Ishikawa (cell line): ENCODE measurements around the gene AP1B1.

ENCODE experiments used
- CREB1 ChIP-seq: IDR thresholded peaks from 2 replicates; pipeline ENCODE4 v1.6.1; 2012; ENCODE audit warnings: low read depth
- EGR1 ChIP-seq: IDR thresholded peaks from 2 replicates; pipeline ENCODE4 v1.6.1; 2012
- FOXM1 ChIP-seq: IDR thresholded peaks from 2 replicates; pipeline ENCODE4 v1.6.1; 2012; ENCODE audit warnings: low read depth, borderline replicate concordance
- MAX ChIP-seq: IDR thresholded peaks from 2 replicates; pipeline ENCODE4 v1.6.1; 2012
- NFIC ChIP-seq: IDR thresholded peaks from 2 replicates; pipeline ENCODE4 v1.6.1; 2012
- REST ChIP-seq: IDR thresholded peaks from 2 replicates; pipeline ENCODE4 v1.6.1; 2012; ENCODE audit warnings: low read depth, mild to moderate bottlenecking
- TAF1 ChIP-seq: IDR thresholded peaks from 2 replicates; pipeline ENCODE4 v1.6.1; 2012; ENCODE audit warnings: low read depth, mild to moderate bottlenecking
- TCF12 ChIP-seq: IDR thresholded peaks from 2 replicates; pipeline ENCODE4 v1.6.1; 2012; ENCODE audit warnings: low read depth
- TEAD4 ChIP-seq: IDR thresholded peaks from 2 replicates; pipeline ENCODE4 v1.6.1; 2012
- USF1 ChIP-seq: IDR thresholded peaks from 2 replicates; pipeline ENCODE4 v1.6.1; 2012
- YY1 ChIP-seq: IDR thresholded peaks from 2 replicates; pipeline ENCODE4 v1.6.1; 2012; ENCODE audit warnings: low read depth
- ZBTB7A ChIP-seq: IDR thresholded peaks from 2 replicates; pipeline ENCODE4 v1.6.1; 2012; ENCODE audit warnings: low read depth

Gene AP1B1

GRCh38 chr22:29314537-29315285 lies 73.7 kb downstream of the AP1B1 start:
- TF ChIP-seq MAX (peak; percentile 55), YY1 (no peak)

GRCh38 chr22:29313576-29314466 lies 74.5 kb downstream of the AP1B1 start:
- no peak for TF ChIP-seq REST
- no peak for TF ChIP-seq YY1
- TF ChIP-seq TCF12 = 0 out of 2 replicates have a peak, but pooled peaks have one; percentile 14
- TF ChIP-seq CREB1 = no peak
- TF ChIP-seq MAX = no peak
- TF ChIP-seq NFIC = 0 out of 2 replicates have a peak, but pooled peaks have one; percentile 22
- TF ChIP-seq FOXM1 = no peak

GRCh38 chr22:29313126-29313575 lies 75.2 kb downstream of the AP1B1 start:
- TF ChIP-seq USF1 (peak; percentile 39; the same call in 1 of the 2 replicates), TEAD4 (no peak), ZBTB7A (no peak), NFIC (no peak), EGR1 (no peak)

GRCh38 chr22:29312218-29313125 lies 75.9 kb downstream of the AP1B1 start:
- TF ChIP-seq TEAD4 (no peak), REST (no peak)

- no peak for TF ChIP-seq NFIC
- no peak for TF ChIP-seq TAF1
- no peak for TF ChIP-seq CREB1
- TF ChIP-seq FOXM1 = no peak
- no peak for TF ChIP-seq USF1
- no peak for TF ChIP-seq MAX
- no peak for TF ChIP-seq EGR1
Measured at GRCh38 chr22:29311464-29312217, 76.7 kb downstream of the AP1B1 start.
